ENCODE data around the gene NAPG.
"Not testable (repeated sequence)": the region's sequence is repeated elsewhere in the genome, so short reads cannot be mapped to it uniquely, and the experiment has no call there.

Gene NAPG

DNA sequence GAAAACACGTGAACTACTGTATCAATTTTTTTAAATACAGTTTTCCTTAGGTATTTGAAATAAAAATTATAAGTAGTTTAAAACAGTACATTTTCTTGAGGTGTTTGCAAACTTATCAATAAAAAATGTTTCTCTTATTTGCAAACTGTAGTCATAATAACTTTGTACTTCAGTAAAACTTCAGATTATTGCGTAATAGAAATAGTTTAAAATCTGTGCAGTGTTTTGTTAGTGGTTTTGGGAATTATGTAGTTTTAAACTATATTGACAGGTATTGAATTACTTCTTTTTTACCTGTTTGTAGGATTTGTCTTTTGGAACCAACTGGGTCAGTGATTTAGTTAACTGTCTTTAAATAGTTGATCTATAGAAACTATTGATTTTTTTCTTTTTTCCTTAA is 7.3 kb downstream of the NAPG start:
- no peak overlapping the region for H3K4me3 ChIP-seq (replicated peaks; ENCODE audit: insufficient read depth, low read length)
- no peak for DNase-seq (ENCODE audit: low read depth in 1 of 2, low spot score in 1 of 2)
- no peaks in the 10 kb centered on the region for H3K27me3 ChIP-seq (ENCODE audit: insufficient read depth, poor library complexity, severe bottlenecking)
- no peak overlapping the region for H3K27ac ChIP-seq (replicated peaks)
- TF ChIP-seq, protein P1, sequence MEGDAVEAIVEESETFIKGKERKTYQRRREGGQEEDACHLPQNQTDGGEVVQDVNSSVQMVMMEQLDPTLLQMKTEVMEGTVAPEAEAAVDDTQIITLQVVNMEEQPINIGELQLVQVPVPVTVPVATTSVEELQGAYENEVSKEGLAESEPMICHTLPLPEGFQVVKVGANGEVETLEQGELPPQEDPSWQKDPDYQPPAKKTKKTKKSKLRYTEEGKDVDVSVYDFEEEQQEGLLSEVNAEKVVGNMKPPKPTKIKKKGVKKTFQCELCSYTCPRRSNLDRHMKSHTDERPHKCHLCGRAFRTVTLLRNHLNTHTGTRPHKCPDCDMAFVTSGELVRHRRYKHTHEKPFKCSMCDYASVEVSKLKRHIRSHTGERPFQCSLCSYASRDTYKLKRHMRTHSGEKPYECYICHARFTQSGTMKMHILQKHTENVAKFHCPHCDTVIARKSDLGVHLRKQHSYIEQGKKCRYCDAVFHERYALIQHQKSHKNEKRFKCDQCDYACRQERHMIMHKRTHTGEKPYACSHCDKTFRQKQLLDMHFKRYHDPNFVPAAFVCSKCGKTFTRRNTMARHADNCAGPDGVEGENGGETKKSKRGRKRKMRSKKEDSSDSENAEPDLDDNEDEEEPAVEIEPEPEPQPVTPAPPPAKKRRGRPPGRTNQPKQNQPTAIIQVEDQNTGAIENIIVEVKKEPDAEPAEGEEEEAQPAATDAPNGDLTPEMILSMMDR (IDR thresholded peaks at IDR 0.05; ENCODE audit: insufficient read depth, low read length), result no peak
- TF ChIP-seq GABPA (IDR thresholded peaks at IDR 0.05; ENCODE audit: low read depth), result no peak
- TF ChIP-seq, protein P2, sequence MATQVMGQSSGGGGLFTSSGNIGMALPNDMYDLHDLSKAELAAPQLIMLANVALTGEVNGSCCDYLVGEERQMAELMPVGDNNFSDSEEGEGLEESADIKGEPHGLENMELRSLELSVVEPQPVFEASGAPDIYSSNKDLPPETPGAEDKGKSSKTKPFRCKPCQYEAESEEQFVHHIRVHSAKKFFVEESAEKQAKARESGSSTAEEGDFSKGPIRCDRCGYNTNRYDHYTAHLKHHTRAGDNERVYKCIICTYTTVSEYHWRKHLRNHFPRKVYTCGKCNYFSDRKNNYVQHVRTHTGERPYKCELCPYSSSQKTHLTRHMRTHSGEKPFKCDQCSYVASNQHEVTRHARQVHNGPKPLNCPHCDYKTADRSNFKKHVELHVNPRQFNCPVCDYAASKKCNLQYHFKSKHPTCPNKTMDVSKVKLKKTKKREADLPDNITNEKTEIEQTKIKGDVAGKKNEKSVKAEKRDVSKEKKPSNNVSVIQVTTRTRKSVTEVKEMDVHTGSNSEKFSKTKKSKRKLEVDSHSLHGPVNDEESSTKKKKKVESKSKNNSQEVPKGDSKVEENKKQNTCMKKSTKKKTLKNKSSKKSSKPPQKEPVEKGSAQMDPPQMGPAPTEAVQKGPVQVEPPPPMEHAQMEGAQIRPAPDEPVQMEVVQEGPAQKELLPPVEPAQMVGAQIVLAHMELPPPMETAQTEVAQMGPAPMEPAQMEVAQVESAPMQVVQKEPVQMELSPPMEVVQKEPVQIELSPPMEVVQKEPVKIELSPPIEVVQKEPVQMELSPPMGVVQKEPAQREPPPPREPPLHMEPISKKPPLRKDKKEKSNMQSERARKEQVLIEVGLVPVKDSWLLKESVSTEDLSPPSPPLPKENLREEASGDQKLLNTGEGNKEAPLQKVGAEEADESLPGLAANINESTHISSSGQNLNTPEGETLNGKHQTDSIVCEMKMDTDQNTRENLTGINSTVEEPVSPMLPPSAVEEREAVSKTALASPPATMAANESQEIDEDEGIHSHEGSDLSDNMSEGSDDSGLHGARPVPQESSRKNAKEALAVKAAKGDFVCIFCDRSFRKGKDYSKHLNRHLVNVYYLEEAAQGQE (IDR thresholded peaks at IDR 0.05; ENCODE audit: insufficient replicate concordance, low read depth), result no peak
- TF ChIP-seq SPI1 (IDR thresholded peaks at IDR 0.05; ENCODE audit: borderline replicate concordance, low read depth), result no peak
- TF ChIP-seq POLR2AphosphoS5 (IDR thresholded peaks at IDR 0.05; ENCODE audit: low read depth), result no peak

DNA sequence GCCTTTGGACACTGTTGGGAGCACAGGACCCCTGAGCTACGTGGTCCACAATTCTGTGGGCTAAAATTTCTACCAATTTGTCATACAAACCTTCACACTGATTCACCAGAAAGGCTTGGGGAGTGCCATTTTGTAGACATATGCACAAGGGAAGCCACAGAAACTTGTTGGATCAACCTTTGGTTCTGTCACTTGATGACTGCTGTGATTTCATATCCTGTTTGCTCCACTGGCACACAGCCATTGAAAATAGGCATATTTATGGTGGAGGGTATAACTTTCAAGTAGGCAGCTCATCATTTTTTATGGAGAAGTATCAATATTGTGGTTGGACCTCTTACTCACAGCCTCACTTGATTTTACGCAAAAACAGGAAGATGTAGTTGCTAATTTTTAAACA is 10.5 kb downstream of the NAPG start:
- Histone ChIP-seq H3K27ac (replicated peaks) (no peak overlapping the region), H3K4me3 (replicated peaks; ENCODE audit: insufficient read depth, low read length) (no peak overlapping the region), H3K27me3 (ENCODE audit: insufficient read depth, poor library complexity, severe bottlenecking) (no peaks in the 10 kb centered on the region)
- no peak for DNase-seq (ENCODE audit: low read depth in 1 of 2, low spot score in 1 of 2)
- TF ChIP-seq, protein P2 (IDR thresholded peaks at IDR 0.05; ENCODE audit: insufficient replicate concordance, low read depth), result no peak
- no peak for TF ChIP-seq POLR2AphosphoS5 (IDR thresholded peaks at IDR 0.05; ENCODE audit: low read depth)
- TF ChIP-seq GABPA (IDR thresholded peaks at IDR 0.05; ENCODE audit: low read depth), result no peak
- no peak for TF ChIP-seq SPI1 (IDR thresholded peaks at IDR 0.05; ENCODE audit: borderline replicate concordance, low read depth)
- TF ChIP-seq, protein P1 (IDR thresholded peaks at IDR 0.05; ENCODE audit: insufficient read depth, low read length), result no peak

DNA sequence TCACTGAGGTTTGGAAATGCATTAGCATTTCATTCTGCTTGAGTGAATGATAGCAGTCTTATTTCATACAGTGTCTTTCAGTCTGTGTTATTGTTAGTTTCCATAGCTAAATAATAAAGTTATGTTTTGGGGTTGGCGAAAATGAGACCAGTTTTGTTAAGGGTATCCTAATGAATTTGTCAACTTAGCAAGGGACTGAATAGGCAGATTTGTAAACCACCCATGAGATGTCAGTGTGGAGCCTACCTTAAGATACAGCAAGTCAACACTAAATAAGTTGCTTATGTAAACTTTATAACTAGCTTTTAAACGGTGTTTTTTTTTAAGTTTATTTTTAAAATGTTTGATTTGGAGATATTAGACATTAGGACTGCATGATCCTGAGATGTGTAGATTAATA is 11.9 kb downstream of the NAPG start:
- no peak for TF ChIP-seq SPI1 (IDR thresholded peaks at IDR 0.05; ENCODE audit: borderline replicate concordance, low read depth)
- TF ChIP-seq, protein P1 (IDR thresholded peaks at IDR 0.05; ENCODE audit: insufficient read depth, low read length), result no peak
- no peak for TF ChIP-seq POLR2AphosphoS5 (IDR thresholded peaks at IDR 0.05; ENCODE audit: low read depth)
- TF ChIP-seq GABPA (IDR thresholded peaks at IDR 0.05; ENCODE audit: low read depth), result no peak
- TF ChIP-seq, protein P2 (IDR thresholded peaks at IDR 0.05; ENCODE audit: insufficient replicate concordance, low read depth), result no peak
- H3K4me3 ChIP-seq (replicated peaks; ENCODE audit: insufficient read depth, low read length), result no peak overlapping the region
- DNase-seq (ENCODE audit: low read depth in 1 of 2, low spot score in 1 of 2), result no peak
- no peaks in the 10 kb centered on the region for H3K27me3 ChIP-seq (ENCODE audit: insufficient read depth, poor library complexity, severe bottlenecking)
- no peak overlapping the region for H3K27ac ChIP-seq (replicated peaks)

DNA sequence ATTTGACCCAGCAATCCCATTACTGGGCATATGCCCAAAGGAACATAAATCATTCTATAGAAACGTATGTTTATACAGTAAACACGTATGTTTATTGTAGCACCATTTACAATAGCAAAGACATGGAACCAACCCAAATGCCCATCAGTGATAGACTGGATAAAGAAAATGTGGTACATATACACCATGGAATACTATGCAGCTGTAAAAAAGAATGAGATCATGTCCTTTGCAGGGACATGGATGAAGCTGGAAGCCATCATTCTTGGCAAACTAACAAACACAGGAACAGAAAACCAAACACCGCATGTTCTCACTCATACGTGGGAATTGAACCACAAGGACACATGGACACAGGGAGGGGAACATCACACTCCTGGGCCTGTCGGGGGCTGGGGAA is 13.3 kb downstream of the NAPG start:
- H3K27ac ChIP-seq (replicated peaks); DNase-seq (ENCODE audit: low read depth in 1 of 2, low spot score in 1 of 2); H3K27me3 ChIP-seq (ENCODE audit: insufficient read depth, poor library complexity, severe bottlenecking); H3K4me3 ChIP-seq (replicated peaks; ENCODE audit: insufficient read depth, low read length): not testable (repeated sequence)
